HG02571 (cell line): ENCODE data around the gene MRM2.
"Not testable (repeated sequence)": the region's sequence is repeated elsewhere in the genome, so short reads cannot be mapped to it uniquely, and the experiment has no call there.

Experiments
- ATAC-seq: cut with Tn5 transposase; IDR thresholded peaks from one replicate; pipeline ENCODE4 v1.9.1; 2021; ENCODE audit warnings: mild to moderate bottlenecking, moderate library complexity; ENCODE audit not compliant: unreplicated experiment

MRM2 gene

DNA sequence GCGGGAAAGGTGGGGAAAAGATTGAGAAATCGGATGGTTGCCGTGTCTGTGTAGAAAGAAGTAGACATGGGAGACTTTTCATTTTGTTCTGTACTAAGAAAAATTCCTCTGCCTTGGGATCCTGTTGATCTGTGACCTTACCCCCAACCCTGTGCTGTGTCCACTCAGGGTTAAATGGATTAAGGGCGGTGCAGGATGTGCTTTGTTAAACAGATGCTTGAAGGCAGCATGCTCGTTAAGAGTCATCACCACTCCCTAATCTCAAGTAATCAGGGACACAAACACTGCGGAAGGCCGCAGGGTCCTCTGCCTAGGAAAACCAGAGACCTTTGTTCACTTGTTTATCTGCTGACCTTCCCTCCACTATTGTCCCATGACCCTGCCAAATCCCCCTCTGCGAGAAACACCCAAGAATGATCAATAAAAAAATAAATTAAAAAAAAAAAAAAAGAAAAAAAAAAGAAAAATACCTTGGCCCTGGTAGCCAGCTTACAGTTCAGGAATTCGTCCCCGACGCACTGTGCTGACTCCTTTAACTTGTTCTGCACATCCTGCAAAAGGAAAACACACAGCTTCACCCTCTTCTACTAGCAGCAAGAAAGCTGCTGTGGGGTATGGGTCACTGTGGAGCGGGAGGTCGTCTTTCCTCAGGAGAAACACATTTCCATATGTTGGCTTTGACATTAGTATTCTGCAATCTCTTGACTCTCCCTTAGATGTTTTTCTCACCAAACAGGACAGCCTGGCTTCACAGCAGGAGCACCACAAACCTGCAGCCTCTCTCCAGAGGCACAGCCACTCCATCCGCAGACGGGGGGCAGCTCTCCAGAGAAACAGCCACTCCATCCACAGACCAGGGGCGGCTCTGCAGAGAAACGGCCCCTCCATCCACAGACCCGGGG is 27.3 kb upstream of the MRM2 start:
- ATAC-seq, result not testable (repeated sequence)

GRCh38 chr7:2266911-2267310 is 24.9 kb upstream of the MRM2 start:
- ATAC-seq, result no peak

DNA sequence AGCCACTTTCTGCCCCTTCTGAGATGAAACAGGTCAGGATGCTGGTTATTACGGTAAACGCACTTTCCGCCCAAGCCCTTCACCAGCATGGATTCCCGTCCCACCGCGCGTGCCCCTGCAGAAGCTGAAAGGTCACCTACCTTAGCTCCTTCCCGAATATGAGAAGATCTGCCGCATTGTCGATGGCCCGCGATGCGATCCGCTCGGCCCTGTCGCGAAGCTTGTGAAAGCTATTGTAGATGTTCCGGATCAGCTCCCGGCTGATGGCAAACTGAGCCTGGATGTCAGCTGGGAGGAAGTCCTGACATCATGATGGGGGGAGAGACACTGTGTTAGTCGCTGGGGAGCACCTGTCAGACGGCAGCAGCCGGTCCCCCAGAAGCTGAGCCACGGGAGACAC is 22.2 kb upstream of the MRM2 start:
- ATAC-seq, result no peak

GRCh38 chr7:2263176-2263575 is 21.2 kb upstream of the MRM2 start:
- ATAC-seq, result no peak

DNA sequence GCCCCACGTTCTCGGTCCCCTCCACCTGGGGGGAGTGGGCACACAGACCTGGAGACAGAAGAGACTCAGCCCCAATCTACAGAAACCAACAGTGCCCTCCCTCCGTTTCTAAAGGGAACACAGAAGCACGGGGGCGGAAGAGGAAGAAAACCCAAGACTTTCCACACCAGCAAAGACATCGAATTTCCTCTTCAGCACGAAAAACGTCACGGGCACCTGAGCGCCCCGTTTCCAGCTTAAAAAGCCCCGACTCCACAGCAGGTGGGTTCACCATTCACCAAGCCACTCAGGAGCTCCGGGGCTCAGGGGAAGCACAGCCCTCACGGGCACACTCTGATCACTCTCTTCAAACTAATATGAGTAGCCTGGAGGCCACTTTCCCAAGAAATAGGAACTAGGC is 19.6 kb upstream of the MRM2 start:
- no peak for ATAC-seq

GRCh38 chr7:2260820-2261219 is 18.8 kb upstream of the MRM2 start:
- ATAC-seq, result no peak

DNA sequence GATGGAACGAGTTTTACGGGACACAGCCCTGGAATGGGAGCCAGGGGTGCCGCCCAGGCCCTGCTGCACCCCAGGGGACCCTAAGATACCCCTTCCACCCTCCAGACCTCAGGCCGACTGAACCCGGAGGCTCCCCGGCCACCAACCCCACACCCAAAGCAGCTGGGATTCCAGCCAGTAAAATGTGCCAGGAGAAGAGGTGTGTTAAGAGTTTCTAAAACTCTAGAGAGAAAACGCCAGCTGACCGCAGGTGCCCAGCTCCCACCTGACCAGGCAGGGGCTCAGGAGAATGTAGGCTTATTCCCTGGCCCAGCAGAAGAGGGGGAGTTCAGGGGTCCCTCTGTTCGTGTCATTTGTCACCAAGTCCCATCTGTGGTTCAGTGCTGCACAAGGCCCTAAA is 17.5 kb upstream of the MRM2 start:
- ATAC-seq, result no peak

DNA sequence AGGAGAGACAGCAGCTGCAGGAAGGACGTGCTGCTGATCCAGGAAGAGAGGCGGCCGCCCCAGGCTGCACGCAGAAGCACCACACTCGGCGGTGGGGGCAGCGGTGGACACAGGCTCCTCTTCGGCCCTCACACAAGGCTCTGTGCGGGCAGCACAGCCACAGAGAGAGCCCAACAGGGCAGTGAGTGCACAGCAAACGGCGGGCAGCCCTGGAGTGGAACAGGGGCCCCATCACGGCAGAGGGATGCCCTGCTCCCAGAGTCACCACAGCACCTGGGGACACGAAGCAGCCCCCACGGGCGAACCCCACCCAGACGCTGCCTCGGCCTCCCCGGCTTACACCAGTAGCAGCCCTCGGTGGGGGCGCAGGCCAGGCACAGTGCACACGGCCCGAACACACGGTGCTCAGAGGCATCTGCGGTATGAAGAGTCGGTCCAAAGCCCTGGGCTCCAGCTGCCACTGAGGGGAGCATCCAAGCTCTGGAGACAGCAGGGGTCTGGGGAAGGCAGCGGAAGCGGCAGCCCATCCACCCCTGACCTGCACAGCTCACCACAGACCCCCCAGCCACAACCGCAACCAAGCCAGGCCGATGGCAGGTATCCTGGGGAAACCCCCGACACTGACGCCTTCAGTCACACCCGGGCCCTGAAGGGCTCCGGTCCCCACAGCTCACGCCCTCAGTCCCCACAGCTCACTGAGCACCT is 16.8 kb upstream of the MRM2 start:
- peak; percentile 45 for ATAC-seq

GRCh38 chr7:2257651-2258050 is 15.6 kb upstream of the MRM2 start:
- ATAC-seq, result no peak

- no peak for ATAC-seq
These were observed 15.1 kb upstream of the MRM2 start for GRCh38 chr7:2257046-2257551.

DNA sequence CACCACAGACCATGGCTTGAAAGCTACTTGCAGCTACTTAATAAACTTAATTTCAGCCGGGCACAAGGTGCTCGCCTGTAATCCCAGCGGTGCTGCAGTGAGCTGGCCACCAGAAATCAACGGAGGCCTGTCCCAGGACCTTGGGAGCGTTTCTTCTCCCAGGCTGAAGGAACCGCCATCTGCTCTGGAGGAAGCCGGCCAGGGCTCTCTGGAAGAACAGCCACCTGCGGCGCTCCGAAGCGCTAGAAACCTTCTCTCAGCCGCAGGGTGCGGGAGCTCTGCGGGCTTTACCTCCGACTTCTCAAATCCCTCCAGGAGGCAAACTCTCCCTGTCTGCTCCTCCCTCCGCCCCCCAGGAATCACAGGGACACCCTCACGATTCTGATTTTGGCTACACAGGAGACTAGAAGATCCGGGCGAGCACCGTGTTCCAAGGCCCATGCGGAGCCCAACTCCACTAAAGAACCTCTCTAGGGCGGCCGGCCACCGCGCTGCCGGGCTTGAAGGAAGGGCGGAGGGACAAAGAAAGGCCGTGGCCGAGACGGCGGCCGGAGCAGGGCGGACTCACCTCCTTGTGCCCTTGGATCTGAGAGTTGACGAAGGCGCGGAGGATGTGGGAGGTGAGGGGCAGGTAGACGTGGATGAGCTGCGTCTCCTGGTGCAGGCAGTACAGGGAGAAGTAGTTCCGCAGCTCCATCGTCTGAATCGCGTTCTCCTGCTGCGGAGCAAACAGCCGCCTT is 14.5 kb upstream of the MRM2 start:
- ATAC-seq, result no peak

GRCh38 chr7:2255145-2256139 is 13.4 kb upstream of the MRM2 start:
- no peak for ATAC-seq

DNA sequence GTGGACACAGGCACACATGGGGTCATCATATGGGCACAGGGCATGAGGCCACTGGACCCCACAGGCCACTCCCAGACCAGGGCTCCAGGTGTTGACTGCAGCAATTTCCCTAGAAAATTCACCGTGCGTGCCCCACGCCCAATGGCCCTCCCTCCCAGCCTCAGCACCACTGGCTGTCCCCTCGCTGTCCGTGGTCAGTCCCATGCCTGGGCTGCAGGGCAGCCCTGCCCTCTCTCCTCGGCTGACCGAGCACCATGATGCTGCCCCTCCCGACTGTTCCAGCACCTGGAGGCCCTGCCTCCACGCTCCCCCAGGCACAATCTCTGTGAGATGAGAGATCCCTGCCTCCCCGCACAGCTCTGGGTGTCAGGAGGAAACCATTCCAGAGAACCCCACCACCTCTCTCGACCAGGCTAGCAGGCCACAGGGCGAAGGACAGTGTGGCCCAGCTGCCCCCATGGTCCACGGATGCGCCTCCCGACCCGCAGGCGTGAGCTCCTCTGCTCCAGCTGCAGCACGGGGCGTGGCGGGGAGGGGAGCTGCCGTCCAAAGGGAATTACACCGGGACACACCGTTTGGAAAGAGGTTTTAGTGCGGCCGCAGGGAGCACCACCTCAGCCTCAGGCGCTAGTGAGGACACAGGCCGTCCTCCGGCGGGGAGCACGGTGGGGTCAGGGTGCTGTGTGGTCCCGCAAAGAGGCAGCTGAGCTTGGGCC is 12.6 kb upstream of the MRM2 start:
- ATAC-seq, result no peak

GRCh38 chr7:2253525-2254244 is 11.7 kb upstream of the MRM2 start:
- no peak for ATAC-seq

GRCh38 chr7:2253021-2253420 is 11.0 kb upstream of the MRM2 start:
- ATAC-seq, result no peak

GRCh38 chr7:2251841-2252771 is 10.1 kb upstream of the MRM2 start:
- no peak for ATAC-seq

DNA sequence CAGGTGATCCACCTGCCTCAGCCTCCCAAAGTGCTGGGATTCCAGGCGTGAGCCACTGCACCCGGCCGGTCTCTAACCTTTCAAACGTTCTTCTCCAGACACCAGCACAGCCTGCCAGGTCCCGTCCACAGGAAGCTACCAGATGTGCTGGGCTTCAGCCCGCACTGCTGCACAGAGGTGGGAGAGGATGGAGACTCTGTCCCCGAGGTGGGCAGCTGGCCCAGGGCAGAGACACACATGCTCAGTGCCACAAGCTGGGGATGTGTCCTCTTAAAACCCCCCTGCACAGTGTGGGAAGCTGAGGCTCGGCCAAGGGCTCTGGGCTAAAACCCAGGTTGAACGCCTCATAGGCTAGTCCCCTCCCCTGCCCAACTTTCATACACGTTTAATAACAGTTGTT is 9.4 kb upstream of the MRM2 start:
- ATAC-seq, result no peak
